ENCODE data around the gene LETM1. TPM values are rescaled to one million over a fixed set of nuclear protein-coding genes. Genes with fewer than 3 reads are reported as not detected.

Gene LETM1
- total RNA-seq, 3 donors from 2014 or later, result 31.0 to 42.9 (median 32.5) TPM

- Histone ChIP-seq H3K4me1 (no peaks in the 10 kb centered on the region), H3K36me3 (no peaks in the 10 kb centered on the region), H3K4me3 (no peak overlapping the region), H3K27me3 (no peaks in the 10 kb centered on the region), H3K27ac (no peak overlapping the region), H3K9me3 (no peaks in the 10 kb centered on the region)
- TF ChIP-seq POLR2AphosphoS5 (IDR thresholded peaks at IDR 0.05) (no peak), POLR2A (IDR thresholded peaks at IDR 0.05) (no peak)
- TF ChIP-seq, protein P1, sequence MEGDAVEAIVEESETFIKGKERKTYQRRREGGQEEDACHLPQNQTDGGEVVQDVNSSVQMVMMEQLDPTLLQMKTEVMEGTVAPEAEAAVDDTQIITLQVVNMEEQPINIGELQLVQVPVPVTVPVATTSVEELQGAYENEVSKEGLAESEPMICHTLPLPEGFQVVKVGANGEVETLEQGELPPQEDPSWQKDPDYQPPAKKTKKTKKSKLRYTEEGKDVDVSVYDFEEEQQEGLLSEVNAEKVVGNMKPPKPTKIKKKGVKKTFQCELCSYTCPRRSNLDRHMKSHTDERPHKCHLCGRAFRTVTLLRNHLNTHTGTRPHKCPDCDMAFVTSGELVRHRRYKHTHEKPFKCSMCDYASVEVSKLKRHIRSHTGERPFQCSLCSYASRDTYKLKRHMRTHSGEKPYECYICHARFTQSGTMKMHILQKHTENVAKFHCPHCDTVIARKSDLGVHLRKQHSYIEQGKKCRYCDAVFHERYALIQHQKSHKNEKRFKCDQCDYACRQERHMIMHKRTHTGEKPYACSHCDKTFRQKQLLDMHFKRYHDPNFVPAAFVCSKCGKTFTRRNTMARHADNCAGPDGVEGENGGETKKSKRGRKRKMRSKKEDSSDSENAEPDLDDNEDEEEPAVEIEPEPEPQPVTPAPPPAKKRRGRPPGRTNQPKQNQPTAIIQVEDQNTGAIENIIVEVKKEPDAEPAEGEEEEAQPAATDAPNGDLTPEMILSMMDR (IDR thresholded peaks at IDR 0.05), result no peak
- intact Hi-C loops (cut with DNase I; ENCODE audit: low total_unique reads), result no loop called here
- no peak for DNase-seq (ENCODE audit: low spot score in 2 of 2)
Measured at GRCh38 chr4:1806596-1807331, 49.2 kb downstream of the LETM1 start.

DNA sequence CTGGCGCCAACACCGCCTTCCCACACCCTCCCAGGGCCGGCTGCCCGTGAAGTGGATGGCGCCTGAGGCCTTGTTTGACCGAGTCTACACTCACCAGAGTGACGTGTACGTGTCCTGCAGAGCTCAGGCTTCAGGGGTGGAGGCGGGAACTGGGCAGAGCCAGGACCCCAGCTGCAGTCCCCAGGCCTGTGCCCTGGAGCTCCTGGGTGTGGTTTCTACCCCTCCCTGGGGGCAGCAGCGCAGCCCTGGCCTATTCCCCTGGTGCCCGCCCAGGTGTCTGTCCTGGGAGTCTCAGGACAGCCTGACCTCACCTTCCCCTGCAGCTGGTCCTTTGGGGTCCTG, 49.8 kb downstream of the LETM1 start:
- Histone ChIP-seq H3K4me3 (no peak overlapping the region), H3K27me3 (no peaks in the 10 kb centered on the region), H3K9me3 (no peaks in the 10 kb centered on the region), H3K4me1 (no peaks in the 10 kb centered on the region), H3K27ac (no peak overlapping the region), H3K36me3 (no peaks in the 10 kb centered on the region)
- TF ChIP-seq, protein P1 (IDR thresholded peaks at IDR 0.05), result no peak
- TF ChIP-seq POLR2AphosphoS5 (IDR thresholded peaks at IDR 0.05) (no peak), POLR2A (IDR thresholded peaks at IDR 0.05) (no peak)
- intact Hi-C loops (cut with DNase I; ENCODE audit: low total_unique reads), result no loop called here
- DNase-seq (ENCODE audit: low spot score in 2 of 2), result no peak

DNA sequence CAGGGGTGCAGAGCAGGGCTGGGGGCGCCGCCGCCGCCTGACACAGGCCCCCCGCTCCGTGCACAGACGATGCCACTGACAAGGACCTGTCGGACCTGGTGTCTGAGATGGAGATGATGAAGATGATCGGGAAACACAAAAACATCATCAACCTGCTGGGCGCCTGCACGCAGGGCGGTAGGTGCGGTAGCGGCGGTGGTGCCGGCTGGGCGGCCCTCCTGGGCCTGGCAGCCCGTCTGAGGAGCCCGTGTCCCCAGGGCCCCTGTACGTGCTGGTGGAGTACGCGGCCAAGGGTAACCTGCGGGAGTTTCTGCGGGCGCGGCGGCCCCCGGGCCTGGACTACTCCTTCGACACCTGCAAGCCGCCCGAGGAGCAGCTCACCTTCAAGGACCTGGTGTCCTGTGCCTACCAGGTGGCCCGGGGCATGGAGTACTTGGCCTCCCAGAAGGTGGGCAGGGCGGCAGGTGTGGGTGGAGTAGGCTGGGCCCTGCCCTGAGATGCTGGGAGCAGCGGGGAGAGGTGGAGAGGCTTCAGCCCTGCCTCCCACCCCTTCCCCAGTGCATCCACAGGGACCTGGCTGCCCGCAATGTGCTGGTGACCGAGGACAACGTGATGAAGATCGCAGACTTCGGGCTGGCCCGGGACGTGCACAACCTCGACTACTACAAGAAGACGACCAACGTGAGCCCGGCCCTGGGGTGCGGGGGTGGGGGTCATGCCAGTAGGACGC, 50.3 kb downstream of the LETM1 start:
- H3K9me3 ChIP-seq, result no peaks in the 10 kb centered on the region
- H3K4me1 ChIP-seq, result no peaks in the 10 kb centered on the region
- TF ChIP-seq POLR2AphosphoS5 (IDR thresholded peaks at IDR 0.05) (no peak), POLR2A (IDR thresholded peaks at IDR 0.05) (no peak)
- TF ChIP-seq, protein P1 (IDR thresholded peaks at IDR 0.05), result no peak
- H3K36me3 ChIP-seq, result no peaks in the 10 kb centered on the region
- H3K27ac ChIP-seq, result no peak overlapping the region
- H3K4me3 ChIP-seq, result no peak overlapping the region
- H3K27me3 ChIP-seq, result no peaks in the 10 kb centered on the region
- intact Hi-C loops (cut with DNase I; ENCODE audit: low total_unique reads), result no loop called here
- no peak for DNase-seq (ENCODE audit: low spot score in 2 of 2)

- Histone ChIP-seq H3K27ac (no peak overlapping the region), H3K9me3 (no peaks in the 10 kb centered on the region), H3K4me1 (no peaks in the 10 kb centered on the region), H3K36me3 (no peaks in the 10 kb centered on the region), H3K27me3 (no peaks in the 10 kb centered on the region), H3K4me3 (no peak overlapping the region)
- TF ChIP-seq POLR2AphosphoS5 (IDR thresholded peaks at IDR 0.05), result no peak
- TF ChIP-seq, protein P1 (IDR thresholded peaks at IDR 0.05), result no peak
- no peak for TF ChIP-seq POLR2A (IDR thresholded peaks at IDR 0.05)
- intact Hi-C loops (cut with DNase I; ENCODE audit: low total_unique reads), result no loop called here
- no peak for DNase-seq (ENCODE audit: low spot score in 2 of 2)
Measured at GRCh38 chr4:1804638-1805492, 51.1 kb downstream of the LETM1 start.
